NCI-H1105 (cell line): ENCODE data around the gene CPNE8.

Experiments
- DNase-seq: peaks from one replicate; lab custom pipeline; 2025; lab: John Stamatoyannopoulos, UW

CPNE8 gene

DNA sequence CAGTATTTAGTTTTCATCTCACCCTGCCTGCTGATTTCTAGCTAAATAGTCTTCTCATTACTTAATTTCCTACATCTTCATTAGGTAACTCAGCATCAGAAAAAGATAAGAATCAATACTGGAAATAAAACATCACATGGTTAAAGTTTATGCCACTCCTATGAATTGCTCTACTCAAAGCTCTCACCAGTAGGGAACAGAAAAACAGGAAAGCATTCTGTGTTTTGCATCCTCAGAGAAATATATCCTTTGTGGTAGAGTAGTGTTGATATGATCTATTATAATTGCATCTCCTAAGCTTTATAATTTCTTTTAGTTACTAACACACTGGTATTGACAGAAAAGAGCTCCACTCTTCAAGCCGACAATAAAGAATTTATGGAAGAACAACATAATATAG lies 9.9 kb downstream of the CPNE8 start:
- no peak for DNase-seq

DNA sequence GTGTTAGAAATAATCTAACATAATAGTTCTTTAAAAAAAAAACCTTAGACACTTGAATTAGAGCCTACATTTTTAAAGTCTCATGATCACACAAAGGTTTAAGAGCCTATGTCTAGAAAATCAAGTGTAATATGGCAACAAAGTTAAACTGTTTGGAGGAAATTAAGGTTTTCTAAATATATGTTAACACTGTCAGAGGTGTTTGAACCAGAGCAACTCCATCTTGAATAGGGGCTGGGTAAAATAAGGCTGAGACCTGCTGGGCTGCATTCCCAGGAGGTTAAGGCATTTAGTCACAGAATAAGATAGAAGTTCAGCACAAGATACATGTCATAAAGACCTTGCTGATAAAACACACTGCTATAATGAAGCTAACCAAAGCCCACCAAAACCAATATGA lies 12.4 kb downstream of the CPNE8 start:
- no peak for DNase-seq

DNA sequence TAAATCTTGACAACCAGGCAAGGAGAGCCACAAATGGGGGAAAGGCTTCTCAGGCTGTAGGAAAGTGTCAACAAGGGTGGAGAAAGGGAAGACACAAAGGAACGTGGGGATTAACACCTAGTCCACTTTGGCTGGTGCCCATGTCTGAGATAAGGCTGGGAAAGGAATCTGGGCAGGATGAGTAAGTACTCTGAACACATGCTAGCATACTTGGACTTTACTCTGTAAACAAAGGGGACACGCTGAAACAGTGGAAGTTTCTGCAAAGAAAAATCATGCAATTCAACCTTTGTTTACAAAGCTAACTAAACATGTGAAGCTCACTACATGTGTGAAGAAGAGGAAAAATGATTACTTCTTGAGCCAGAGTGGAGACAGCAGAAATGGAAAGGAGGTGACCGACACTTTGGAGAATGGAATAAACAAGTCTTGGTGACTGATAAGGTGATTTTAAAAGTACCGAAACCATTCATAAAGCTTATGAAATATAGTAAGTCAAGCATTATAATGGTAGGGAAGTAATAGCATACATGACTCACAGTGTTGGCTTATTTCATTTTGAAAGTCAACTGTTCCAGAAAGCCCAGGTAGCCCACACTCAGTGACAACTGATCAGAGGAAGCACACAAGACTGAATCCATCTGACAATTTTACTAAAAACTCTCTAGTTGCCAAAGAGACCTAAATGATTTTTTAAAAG lies 13.2 kb downstream of the CPNE8 start:
- DNase-seq, result no peak

DNA sequence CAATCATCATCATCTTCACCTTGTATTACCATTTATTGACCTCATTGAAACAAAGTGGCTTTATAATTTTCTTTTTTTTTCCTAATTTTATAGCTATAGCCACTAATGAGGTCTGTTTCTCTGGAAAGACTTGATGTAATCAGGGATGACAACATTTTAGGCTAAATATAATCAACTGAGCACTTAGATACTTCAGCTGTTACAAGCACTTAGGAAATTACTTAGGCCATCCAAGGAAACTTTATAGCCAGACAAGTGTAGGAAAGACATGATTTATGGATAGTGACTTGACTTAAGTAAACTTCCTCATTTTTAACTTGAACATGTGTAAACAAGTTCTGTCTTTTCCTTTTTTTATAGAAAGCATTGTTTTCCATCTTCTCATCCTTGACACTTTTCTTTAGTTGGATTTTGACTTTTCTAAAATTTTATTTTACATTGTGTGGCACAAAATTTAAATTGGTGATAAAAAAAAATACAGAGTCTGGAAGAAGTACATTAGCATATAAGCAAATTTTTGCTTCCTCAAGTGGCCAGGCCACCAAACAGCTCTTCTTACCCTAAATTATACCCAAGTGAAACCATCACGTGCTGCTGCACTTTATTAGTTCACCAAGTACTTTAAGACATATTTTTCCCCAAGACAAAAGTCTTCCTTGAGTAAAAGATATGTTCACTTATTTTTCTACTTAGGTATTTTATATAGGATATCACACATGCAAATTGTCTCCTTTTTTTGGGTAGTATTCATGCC lies 15.1 kb downstream of the CPNE8 start:
- no peak for DNase-seq

DNA sequence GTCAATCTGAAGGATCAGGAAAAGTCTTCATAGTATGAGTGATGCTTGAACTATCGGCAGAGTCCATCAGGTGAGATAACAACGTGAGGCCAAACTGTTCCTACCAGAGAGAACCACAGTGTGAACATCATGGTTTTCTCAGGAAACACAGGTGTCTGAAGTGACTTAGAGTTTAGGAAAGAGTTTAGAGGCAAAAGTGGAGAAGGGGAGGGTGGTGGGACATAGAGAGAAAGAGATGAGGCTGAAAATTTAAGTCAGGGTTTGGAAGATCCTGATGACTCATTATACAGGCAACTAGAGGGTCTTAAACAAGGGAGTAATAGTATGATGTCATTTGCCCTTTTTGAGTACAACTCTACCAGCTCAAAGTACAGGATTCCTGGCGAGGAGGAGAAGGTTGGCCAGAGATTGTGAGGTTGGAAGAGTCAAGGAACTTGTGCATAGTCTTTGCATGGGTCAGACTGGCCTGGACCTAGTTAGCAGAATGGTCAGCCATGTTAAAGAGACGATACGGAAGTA lies 16.0 kb downstream of the CPNE8 start:
- DNase-seq, result no peak

DNA sequence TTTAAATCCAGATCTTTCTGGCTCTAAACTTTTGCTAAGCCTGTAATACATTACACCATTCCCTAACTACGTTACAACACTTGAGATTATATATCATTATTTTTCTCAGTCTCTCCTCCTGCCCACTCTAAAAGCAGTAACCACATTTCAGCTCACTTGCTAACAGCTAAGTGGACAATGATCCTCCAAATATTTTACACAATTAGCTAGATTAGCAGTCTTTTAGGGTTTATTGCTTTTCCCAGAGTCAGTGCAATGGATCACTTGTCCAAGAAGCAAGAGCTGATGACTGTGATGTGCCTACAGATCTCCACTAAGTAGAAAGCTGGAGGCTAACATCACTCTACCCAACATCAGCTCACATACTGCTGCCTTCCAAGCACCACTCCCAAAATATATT lies 17.6 kb downstream of the CPNE8 start:
- no peak for DNase-seq

DNA sequence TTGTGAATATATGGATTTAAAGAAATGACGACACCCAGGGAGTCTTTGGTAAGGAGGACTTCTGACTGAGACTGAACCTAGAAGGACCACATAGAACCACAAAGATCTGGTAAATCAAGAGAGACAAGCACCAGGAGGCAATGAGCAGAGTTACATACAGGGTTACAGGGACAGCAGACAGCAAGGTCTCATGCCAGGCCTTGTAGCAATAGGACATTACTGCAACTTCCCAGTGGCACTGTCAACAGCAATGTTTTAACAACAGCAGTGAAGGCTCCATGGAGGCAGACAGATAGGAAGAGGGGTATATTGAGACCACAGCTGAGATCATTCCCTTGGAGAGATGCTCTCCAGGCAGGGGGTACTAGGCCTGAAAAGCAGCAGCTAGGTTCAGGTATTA lies 18.5 kb downstream of the CPNE8 start:
- no peak for DNase-seq

DNA sequence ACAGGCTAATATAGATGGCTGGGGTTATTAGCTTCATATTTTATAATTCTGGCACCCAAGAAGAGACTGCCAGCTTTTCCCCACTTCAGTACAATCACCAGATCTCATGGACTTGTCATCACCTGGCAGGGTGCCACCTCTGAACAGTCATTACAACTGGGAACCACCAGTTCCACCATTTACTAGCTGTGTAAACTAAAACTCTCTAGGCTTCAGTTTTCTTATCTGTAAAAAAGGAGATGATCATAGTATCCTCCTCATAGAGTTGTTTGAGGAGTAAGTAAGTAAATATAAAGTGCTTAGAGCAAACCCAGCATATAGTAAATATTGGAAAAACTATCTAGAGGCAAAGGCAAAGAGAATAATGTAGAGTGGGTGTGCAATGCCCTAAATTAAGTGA lies 19.3 kb downstream of the CPNE8 start:
- no peak for DNase-seq

DNA sequence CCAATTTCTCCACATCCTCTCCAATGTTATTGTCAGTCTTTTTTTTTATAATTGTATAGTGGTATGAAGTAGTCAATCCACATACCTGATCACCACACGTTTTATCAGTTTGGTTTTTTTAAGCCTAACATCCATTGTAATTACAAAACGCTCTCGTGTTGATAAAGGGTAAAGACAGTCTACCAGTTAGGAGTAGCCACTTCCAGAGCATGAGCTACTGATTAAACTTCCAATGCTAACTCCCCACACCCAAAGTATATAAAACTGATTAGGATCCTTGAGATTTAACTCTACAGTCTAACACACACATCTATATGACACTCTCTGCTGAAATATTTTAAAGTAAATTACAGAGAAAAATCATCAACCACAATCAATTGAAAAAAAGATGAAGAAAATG lies 20.7 kb downstream of the CPNE8 start:
- DNase-seq, result no peak

DNA sequence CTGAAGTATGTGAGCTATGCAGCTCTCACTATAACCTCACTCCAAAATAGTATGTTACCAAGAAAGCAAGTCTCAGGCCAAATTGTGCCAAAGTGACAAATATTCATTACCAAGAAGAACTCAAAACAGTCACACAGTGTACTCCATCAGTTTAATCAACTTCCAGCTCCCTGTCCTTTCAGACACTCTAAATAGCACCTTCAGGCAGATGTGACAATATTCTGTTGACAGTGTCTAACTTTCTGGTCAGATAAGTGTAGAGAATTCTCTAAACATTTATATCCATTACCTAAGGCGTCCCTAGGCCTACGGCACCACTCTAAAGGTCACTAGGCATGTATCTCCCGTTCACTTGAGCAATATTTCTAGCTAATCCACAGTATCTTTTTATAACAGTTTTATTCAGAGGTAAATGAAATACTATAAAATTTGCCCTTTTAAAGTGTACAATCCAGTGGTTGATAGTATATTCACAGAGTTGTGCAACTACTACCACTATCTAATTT lies 21.7 kb downstream of the CPNE8 start:
- no peak for DNase-seq

DNA sequence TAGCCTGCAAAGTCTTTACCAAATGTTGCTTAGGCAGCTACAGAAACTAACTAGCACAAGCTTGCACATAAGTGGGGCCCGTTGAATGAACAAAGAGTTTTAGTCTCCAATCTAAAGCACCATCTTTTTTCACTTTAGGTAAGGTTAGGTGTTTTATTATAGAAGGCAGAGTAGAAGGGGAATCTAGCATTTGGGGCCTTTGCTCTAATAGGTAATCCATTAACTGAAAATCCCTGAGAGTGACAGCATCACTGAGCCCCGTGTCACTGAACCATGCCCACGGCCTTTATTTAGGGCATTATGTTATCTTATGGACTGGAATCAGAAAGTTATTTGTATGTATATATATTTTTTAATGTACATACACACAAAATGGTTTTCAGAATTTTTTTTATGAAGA lies 25.1 kb downstream of the CPNE8 start:
- DNase-seq, result no peak

DNA sequence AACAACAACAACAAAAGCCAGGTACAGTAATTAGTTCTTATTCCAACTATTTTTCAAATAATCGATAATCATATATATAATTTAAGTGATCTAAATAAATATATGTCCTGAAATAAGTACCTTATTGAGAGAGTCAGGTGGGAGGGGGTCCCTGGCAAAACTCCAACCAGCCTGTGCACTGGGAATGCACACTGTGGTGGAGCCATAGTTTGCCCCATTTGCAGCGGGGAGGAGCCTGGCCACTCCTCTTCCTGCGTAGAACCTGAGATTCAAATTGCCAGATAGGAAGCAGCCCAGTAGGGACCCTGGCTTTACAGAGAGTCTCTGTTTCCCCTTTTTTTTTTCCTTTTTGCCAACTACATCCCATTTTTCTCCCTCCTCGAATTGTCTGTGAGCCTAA lies 26.4 kb downstream of the CPNE8 start:
- no peak for DNase-seq

DNA sequence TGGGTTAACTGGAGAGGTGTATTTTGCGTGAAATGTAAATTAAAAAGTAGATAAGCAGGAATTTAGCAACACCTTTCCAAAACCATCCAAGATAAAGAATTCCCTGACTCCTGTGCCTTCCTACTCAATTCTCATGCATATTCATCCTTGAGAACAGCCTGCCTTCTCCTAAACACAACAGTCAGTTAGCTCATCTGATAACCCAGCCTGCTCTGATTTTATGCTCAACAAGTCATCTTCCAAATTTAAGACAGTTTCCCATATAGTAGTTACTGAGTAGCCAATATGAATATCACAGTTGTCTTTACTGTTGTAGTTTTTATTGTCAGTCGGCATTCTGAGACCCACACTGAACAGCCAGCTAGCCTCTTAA lies 27.1 kb downstream of the CPNE8 start:
- DNase-seq, result no peak

DNA sequence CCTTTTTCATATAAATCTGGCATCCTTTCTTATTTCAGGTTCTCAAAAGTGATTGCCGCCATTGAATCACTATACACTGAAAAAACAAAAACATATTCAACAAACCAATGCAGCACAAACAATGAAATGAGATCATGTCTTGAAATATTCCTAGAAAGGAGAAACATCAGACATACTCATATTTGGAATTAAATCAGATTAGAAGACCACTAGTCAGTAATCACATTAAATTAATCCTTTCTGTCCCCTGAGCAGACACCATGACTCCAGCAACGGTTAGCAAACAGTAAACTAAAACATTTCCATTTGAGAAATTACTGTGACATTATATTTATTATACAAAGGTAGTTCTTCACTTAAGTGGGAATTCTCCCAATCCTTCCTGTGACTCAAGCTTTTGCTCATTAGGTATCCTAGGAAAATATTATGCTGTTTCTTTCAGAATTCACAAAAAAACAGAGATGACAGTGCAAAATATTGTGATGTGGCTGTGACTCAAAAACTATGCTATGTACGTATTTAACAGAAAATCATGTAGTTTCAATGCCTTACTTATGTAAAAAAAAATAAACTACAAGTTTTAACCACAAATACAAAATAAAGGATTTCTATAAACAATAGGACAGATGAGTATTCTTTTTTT lies 29.7 kb downstream of the CPNE8 start:
- no peak for DNase-seq

DNA sequence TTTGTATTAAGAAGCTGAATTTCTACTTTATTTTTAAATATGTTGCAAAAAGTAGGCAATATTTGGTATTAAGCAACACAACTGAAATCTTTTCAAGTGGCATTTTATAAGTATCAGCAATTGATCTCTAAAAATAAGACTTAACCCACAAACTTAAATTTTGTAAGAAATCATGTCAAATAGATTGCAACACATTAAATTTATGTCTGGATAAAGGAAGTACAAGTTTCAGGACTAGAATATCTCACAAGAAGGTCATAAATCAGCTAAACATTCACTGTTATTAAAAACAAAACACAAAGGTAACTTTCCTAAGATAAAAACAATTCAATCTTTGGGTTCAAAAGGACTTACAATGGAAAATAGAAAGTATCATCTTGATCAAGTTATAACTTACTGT lies 32.8 kb downstream of the CPNE8 start:
- DNase-seq, result no peak

DNA sequence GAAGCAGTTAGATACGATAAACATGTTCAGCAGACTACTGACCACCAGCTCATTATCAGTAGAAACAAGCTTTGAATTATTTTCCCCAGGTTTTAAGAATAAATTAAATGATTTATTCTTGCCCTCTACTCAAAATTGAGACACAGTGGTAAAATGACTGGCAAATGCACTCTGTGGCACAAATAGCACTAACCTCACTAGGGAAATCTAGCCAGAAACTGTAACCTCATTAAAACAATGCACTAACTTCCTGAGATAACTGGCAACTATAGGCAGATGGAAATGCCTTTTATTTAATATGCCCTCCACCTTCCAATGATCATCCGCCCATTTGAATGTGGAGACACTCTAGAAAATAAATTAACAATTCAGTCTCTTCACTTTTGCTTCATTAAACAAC lies 33.2 kb downstream of the CPNE8 start:
- no peak for DNase-seq

DNA sequence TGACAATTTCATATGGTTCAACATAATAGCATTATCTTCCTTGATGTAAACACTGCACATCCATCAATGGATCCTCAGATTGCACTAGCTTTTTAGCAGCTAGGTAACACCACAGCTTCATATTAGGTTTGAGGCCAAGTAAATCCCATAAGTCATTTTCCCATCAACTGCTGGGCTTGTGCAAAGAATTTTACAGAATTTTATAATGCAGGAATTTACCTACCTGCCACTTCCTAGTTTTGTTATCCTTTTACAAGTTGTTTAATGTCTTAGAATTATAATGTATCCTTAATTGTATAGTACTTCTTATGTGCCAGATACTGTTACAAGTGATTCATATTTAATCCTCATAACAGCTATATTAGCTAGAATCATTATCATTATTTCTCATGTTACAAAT lies 36.4 kb downstream of the CPNE8 start:
- DNase-seq, result no peak

DNA sequence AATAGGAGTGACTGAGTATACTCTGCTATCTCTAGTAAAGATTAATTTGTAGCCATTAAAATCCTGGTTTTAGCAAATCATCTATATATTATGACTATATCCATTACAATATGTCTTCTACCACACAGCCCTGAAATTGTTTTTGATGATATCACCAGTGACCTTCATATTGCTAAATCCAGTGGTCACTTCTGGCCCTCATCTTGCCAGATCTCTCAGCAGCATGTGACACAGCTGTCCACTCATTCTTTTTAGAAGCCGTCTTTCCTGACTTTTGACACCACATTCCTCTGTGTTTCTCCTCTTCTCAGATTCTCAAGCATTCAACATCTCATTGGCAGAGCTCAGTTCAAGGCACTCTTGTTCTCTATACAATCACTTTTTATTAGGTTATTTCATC lies 54.9 kb downstream of the CPNE8 start:
- DNase-seq, result no peak

DNA sequence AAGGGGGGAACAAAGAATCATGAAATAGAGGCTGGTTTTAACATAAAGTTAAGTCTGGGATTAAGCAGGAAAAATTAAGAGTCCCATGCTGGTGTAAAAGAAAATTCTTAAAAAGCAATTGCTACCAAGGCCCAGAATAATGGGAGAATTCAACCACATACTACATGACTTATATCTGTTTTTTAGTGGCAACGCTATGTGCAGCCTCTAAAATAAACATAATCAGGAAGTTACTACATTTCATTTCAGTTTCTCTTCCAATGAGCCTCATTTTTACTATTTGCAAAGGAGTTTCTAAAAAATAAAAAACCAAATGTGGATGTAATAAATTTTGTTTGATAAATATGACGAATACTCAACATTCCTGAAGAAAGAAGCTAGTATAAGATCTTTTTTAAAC lies 58.1 kb downstream of the CPNE8 start:
- DNase-seq, result no peak

DNA sequence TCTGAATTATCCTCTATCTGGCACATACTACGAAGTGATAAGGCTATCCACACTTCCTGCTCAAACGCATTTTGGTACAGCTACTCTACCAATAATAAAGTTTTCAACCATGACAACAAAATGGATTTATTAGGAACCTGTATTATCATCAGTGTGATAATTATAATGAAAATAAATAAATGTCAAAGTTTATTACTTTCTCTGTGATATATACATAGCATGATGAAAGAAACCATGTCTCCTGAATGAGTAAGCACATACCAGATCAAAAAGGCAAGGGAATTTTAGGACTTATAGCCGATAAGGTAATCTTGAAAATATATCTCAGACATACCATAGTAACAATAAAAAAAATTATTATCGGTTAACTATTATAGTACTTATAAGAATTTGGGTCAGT lies 61.1 kb downstream of the CPNE8 start:
- no peak for DNase-seq

DNA sequence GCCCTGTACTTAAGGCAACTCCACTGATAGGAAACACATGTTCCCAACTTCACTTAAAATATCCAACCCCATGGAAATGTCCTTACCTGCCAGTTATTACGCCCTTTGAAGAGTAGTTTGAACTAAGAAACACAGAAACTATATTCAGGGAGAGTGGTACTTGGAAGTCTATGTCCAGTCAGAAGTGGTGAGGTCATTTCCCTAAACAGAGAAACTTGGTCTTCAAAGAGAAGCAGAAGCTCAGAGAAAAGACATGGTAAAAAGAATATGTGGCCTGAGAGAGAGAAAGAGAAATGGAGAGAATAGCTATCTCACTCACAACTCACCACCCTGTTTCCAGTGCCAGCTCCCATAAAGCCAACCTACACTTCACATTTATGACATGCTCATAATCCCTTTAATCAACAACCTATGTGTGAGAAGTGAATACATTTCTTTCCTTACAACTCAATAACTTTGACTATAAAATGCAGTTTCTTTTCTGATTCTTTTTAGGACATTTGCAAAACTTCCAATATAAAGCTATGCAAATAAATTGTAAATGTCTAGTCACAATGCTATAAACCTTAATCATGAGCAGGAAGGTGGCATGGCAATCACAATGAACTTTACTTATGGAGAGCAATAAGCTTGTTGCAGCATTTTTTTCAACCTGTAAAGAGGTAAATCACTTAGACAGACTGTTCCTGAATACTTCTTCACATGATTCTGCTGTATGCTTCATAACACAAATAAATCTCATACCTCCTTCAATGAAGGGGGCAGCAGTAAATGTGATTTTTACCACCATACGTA lies 67.1 kb downstream of the CPNE8 start:
- no peak for DNase-seq

DNA sequence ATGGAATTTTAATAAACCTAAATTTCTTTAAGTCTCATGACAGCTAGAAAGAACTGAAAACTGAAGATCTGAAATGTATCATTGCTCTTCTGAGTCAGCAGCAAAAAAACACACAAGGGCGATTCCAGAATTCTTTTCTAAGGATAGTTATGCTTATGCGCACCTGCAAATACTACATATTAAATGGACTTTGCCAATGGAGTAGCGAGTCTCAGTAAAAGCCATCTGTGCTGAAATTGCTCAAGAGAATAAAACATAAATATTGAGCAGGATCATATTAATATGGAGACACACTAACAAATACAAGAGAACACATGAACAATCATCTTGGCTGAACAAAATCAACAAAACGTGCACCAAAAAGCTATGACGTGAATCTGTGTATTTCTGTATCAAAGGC lies 73.7 kb downstream of the CPNE8 start:
- DNase-seq, result no peak
